WTC11 (cell line): ENCODE measurements around the gene ABLIM3. TPM values are rescaled to one million over a fixed set of nuclear protein-coding genes. Genes with fewer than 3 reads are reported as not detected.

Experiments used
- ATAC-seq: fragments of 200-7000 bp; cut with Tn5 transposase; 2 replicates; pipeline ENCODE4 v1.10.0; 2021; ENCODE audit warnings: mild to moderate bottlenecking, moderate library complexity
- CTCF ChIA-PET: fragments of 300-600 bp; sonication (Branson Sonifier 250); formaldehyde crosslinking; loops from one replicate; lab custom pipeline; 2021; ENCODE audit warnings: antibody characterized with exemption; lab: Charles Lee
- POLR2A ChIA-PET: fragments of 350-600 bp; sonication (Branson Sonifier 250); formaldehyde crosslinking; loops from one replicate; lab custom pipeline; 2021; ENCODE audit warnings: antibody characterized with exemption; lab: Charles Lee
- DNase-seq: peaks from one replicate; pipeline ENCODE4 v3.0.0; 2021; ENCODE audit warnings: low spot score
- H3K27ac Mint-ChIP-seq: 2 replicates; pipeline ENCODE4 v1.8.0; 2021; ENCODE audit warnings: mixed read lengths
- H3K27me3 Mint-ChIP-seq: 2 replicates; pipeline ENCODE4 v1.8.0; 2021; ENCODE audit warnings: low read depth, mild to moderate bottlenecking, moderate library complexity, mixed read lengths
- H3K36me3 Mint-ChIP-seq: 2 replicates; pipeline ENCODE4 v1.8.0; 2021; ENCODE audit warnings: mixed read lengths
- H3K4me1 Mint-ChIP-seq: 2 replicates; pipeline ENCODE4 v1.8.0; 2022; ENCODE audit warnings: mixed read lengths
- H3K4me3 Mint-ChIP-seq: 2 replicates; pipeline ENCODE4 v1.8.0; 2021; ENCODE audit warnings: mild to moderate bottlenecking, moderate library complexity, mixed read lengths
- H3K9me3 Mint-ChIP-seq: 2 replicates; pipeline ENCODE4 v1.8.0; 2021; ENCODE audit warnings: mixed read lengths
- AFF4 ChIP-seq: sonication (generic); formaldehyde crosslinking; IDR thresholded peaks from 2 replicates; pipeline ENCODE4 v1.8.1; 2023; ENCODE audit warnings: mild to moderate bottlenecking, missing genetic modification reagents, borderline replicate concordance
- ELF4 ChIP-seq: sonication (generic); formaldehyde crosslinking; IDR thresholded peaks from 2 replicates; pipeline ENCODE4 v1.8.1; 2022; ENCODE audit warnings: low read depth, mild to moderate bottlenecking, moderate library complexity, missing genetic modification reagents
- MYBL2 ChIP-seq: sonication (generic); formaldehyde crosslinking; IDR thresholded peaks from 2 replicates; pipeline ENCODE4 v1.8.1; 2023; ENCODE audit warnings: mild to moderate bottlenecking, moderate library complexity, missing genetic modification reagents
- NFATC4 ChIP-seq: fragments of 250-450 bp; sonication (Bioruptor Pico); IDR thresholded peaks from 2 replicates; pipeline ENCODE4 v1.9.0; 2021; ENCODE audit warnings: mild to moderate bottlenecking
- SMAD4 ChIP-seq: sonication (generic); formaldehyde crosslinking; IDR thresholded peaks from 2 replicates; pipeline ENCODE4 v1.8.0; 2022; ENCODE audit warnings: mild to moderate bottlenecking, missing genetic modification reagents
- SOX15 ChIP-seq: fragments of 250-450 bp; sonication (Bioruptor Pico); IDR thresholded peaks from 2 replicates; pipeline ENCODE4 v1.9.0; 2021; ENCODE audit warnings: mild to moderate bottlenecking
- TEAD4 ChIP-seq: sonication (generic); formaldehyde crosslinking; IDR thresholded peaks from 2 replicates; pipeline ENCODE4 v1.8.0; 2022; ENCODE audit warnings: mild to moderate bottlenecking, missing genetic modification reagents
- ZNF416 ChIP-seq: fragments of 250-450 bp; sonication (Bioruptor Pico); IDR thresholded peaks from 2 replicates; pipeline ENCODE4 v1.9.0; 2021; ENCODE audit warnings: mild to moderate bottlenecking, inconsistent platforms
- total RNA-seq: library from RNA; stranded (reverse); gene quantifications from 3 replicates; pipeline ENCODE4 v1.2.3, GENCODE V29; 2021
- TF ChIP-seq, protein P1 (sequence below): sonication (generic); formaldehyde crosslinking; IDR thresholded peaks from 2 replicates; pipeline ENCODE4 v1.8.0; 2022; ENCODE audit warnings: mild to moderate bottlenecking, missing genetic modification reagents
- TF ChIP-seq, protein P2 (sequence below): sonication (generic); formaldehyde crosslinking; IDR thresholded peaks from 2 replicates; pipeline ENCODE4 v1.8.0; 2022; ENCODE audit warnings: missing genetic modification reagents
- TF ChIP-seq, protein P3 (sequence below): sonication (generic); formaldehyde crosslinking; IDR thresholded peaks from 2 replicates; pipeline ENCODE4 v1.8.1; 2022; ENCODE audit warnings: mild to moderate bottlenecking, missing genetic modification reagents, moderate library complexity, borderline replicate concordance
- TF ChIP-seq, protein P4 (sequence below): fragments of 250-450 bp; sonication (Bioruptor Pico); IDR thresholded peaks from 2 replicates; pipeline ENCODE4 v1.8.0; 2021; ENCODE audit warnings: mild to moderate bottlenecking

Gene ABLIM3
- total RNA-seq, 1 experiment from 2014 or later = 0.33 TPM

DNA sequence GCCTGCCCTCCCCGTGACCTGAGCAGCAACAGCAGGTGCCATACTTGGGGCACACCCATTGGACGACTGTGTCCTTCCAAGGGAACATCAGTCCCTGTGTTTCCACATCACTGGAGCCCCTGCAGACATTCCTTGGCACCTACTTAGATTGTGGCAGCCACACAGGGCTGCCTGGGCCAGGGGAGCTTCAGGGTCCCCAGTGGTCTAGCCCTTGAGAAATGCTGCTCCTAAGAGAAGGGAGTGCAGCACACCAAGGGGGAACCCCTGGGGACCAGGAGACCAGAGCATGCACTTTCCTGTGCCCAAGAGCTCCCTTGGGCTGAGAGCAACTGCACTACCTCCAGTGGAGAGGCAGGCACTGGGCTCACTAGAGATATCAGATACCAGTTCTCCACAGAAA, 20.1 kb upstream of the ABLIM3 start (continued):
- no peak for TF ChIP-seq AFF4 (CRISPR knock-in tag)
- TF ChIP-seq, protein P1, sequence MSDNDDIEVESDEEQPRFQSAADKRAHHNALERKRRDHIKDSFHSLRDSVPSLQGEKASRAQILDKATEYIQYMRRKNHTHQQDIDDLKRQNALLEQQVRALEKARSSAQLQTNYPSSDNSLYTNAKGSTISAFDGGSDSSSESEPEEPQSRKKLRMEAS (CRISPR knock-in tag) = no peak
- TF ChIP-seq ELF4 (CRISPR knock-in tag) = no peak
- no peak for TF ChIP-seq ZNF416 (CRISPR knock-in tag)

- Mint-ChIP-seq H3K9me3 (peaks cover 10% of the 10 kb centered on the region), H3K4me1 (peaks cover 16% of the 10 kb centered on the region), H3K27ac (no peak overlapping the region), H3K27me3 (no peaks in the 10 kb centered on the region), H3K4me3 (no peak overlapping the region), H3K36me3 (peaks cover 2% of the 10 kb centered on the region; the same call in 1 of the 2 replicates)
- ATAC-seq = no peak
- no peak for DNase-seq
- ChIA-PET POLR2A (no interaction called here), CTCF (interaction anchor here (0.7 to 5.3 kb wide), 3 partner anchors 8 to 142 kb away, joined by 3 to 72 read pairs (median 3); no protein-coding TSS in a partner anchor)
- no peak for TF ChIP-seq MYBL2 (CRISPR knock-in tag)
- TF ChIP-seq, protein P2, sequence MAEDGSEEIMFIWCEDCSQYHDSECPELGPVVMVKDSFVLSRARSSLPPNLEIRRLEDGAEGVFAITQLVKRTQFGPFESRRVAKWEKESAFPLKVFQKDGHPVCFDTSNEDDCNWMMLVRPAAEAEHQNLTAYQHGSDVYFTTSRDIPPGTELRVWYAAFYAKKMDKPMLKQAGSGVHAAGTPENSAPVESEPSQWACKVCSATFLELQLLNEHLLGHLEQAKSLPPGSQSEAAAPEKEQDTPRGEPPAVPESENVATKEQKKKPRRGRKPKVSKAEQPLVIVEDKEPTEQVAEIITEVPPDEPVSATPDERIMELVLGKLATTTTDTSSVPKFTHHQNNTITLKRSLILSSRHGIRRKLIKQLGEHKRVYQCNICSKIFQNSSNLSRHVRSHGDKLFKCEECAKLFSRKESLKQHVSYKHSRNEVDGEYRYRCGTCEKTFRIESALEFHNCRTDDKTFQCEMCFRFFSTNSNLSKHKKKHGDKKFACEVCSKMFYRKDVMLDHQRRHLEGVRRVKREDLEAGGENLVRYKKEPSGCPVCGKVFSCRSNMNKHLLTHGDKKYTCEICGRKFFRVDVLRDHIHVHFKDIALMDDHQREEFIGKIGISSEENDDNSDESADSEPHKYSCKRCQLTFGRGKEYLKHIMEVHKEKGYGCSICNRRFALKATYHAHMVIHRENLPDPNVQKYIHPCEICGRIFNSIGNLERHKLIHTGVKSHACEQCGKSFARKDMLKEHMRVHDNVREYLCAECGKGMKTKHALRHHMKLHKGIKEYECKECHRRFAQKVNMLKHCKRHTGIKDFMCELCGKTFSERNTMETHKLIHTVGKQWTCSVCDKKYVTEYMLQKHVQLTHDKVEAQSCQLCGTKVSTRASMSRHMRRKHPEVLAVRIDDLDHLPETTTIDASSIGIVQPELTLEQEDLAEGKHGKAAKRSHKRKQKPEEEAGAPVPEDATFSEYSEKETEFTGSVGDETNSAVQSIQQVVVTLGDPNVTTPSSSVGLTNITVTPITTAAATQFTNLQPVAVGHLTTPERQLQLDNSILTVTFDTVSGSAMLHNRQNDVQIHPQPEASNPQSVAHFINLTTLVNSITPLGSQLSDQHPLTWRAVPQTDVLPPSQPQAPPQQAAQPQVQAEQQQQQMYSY (CRISPR knock-in tag) = no peak
Observed at GRCh38 chr5:149123211-149123610, 18.1 kb upstream of the ABLIM3 start.

- Mint-ChIP-seq H3K27me3 (no peaks in the 10 kb centered on the region), H3K4me1 (peaks cover 23% of the 10 kb centered on the region), H3K4me3 (no peak overlapping the region), H3K36me3 (peaks cover 2% of the 10 kb centered on the region; the same call in 1 of the 2 replicates), H3K27ac (no peak overlapping the region), H3K9me3 (peaks cover 10% of the 10 kb centered on the region)
- ATAC-seq = peak; percentile 95
- peak; percentile 65 for DNase-seq
- POLR2A ChIA-PET = no interaction called here
- CTCF ChIA-PET = interaction anchor here (0.5 to 5.3 kb wide), 46 partner anchors 10 to 837 kb away, joined by 3 to 72 read pairs (median 5); partner anchors contain the start of genes ABLIM3 and AFAP1L1
- TF ChIP-seq, protein P3, sequence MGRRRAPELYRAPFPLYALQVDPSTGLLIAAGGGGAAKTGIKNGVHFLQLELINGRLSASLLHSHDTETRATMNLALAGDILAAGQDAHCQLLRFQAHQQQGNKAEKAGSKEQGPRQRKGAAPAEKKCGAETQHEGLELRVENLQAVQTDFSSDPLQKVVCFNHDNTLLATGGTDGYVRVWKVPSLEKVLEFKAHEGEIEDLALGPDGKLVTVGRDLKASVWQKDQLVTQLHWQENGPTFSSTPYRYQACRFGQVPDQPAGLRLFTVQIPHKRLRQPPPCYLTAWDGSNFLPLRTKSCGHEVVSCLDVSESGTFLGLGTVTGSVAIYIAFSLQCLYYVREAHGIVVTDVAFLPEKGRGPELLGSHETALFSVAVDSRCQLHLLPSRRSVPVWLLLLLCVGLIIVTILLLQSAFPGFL (CRISPR knock-in tag) = no peak
- TF ChIP-seq MYBL2 (CRISPR knock-in tag) = no peak
- no peak for TF ChIP-seq SOX15 (CRISPR knock-in tag)
- TF ChIP-seq, protein P4, sequence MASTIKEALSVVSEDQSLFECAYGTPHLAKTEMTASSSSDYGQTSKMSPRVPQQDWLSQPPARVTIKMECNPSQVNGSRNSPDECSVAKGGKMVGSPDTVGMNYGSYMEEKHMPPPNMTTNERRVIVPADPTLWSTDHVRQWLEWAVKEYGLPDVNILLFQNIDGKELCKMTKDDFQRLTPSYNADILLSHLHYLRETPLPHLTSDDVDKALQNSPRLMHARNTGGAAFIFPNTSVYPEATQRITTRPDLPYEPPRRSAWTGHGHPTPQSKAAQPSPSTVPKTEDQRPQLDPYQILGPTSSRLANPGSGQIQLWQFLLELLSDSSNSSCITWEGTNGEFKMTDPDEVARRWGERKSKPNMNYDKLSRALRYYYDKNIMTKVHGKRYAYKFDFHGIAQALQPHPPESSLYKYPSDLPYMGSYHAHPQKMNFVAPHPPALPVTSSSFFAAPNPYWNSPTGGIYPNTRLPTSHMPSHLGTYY (CRISPR knock-in tag) = no peak
- no peak for TF ChIP-seq SMAD4
- no peak for TF ChIP-seq ELF4 (CRISPR knock-in tag)
- no peak for TF ChIP-seq TEAD4 (CRISPR knock-in tag)
- TF ChIP-seq, protein P1 (CRISPR knock-in tag) = no peak
- no peak for TF ChIP-seq NFATC4 (CRISPR knock-in tag)
Observed at GRCh38 chr5:149125386-149125891, 15.9 kb upstream of the ABLIM3 start.
